H1 (cell line): ENCODE measurements around the gene CDC42EP5. TPM values are rescaled to one million over a fixed set of nuclear protein-coding genes. Genes with fewer than 3 reads are reported as not detected.

Experiments used
- CTCF ChIA-PET: fragments of 300-600 bp; sonication (Branson Sonifier 250); formaldehyde crosslinking; loops from one replicate; lab custom pipeline; 2021; ENCODE audit not compliant: partially characterized antibody; lab: Charles Lee
- POLR2A ChIA-PET: fragments of 300-600 bp; sonication (Branson Sonifier 250); formaldehyde crosslinking; loops from one replicate; lab custom pipeline; 2021; ENCODE audit warnings: inconsistent platforms; ENCODE audit not compliant: partially characterized antibody; lab: Charles Lee
- DNase-seq, 2 experiments: peaks; one replicate each; pipeline versions ENCODE4 v3.0.0 to v3.0.0-alpha.2; 2010 to 2022; ENCODE audit warnings: low spot score in 2 of 2, low read depth in 1 of 2, mixed read lengths in 1 of 2
- FAIRE-seq: peaks from 2 replicates; lab custom pipeline; 2011; peaks lifted over from hg19 to GRCh38; lab: Jason Lieb, UNC
- H2AFZ ChIP-seq: 2 replicates; pipeline ENCODE4 v1.8.1; 2012; ENCODE audit warnings: low read length, inconsistent platforms
- H2AK5ac ChIP-seq: 2 replicates; pipeline ENCODE4 v1.6.1; 2013; ENCODE audit warnings: low read depth, low read length
- H2BK120ac ChIP-seq: replicated peaks from 2 replicates; pipeline ENCODE3; 2013; ENCODE audit warnings: low read depth, low read length, inconsistent platforms
- H2BK12ac ChIP-seq: 2 replicates; pipeline ENCODE4 v1.6.1; 2013; ENCODE audit warnings: low read depth, low read length
- H2BK15ac ChIP-seq: 2 replicates; pipeline ENCODE4 v1.6.1; 2013; ENCODE audit warnings: low read length
- H2BK20ac ChIP-seq: 2 replicates; pipeline ENCODE4 v1.6.1; 2013; ENCODE audit warnings: low read length
- H2BK5ac ChIP-seq: 2 replicates; pipeline ENCODE4 v1.6.1; 2013; ENCODE audit warnings: low read depth, low read length
- H3K14ac ChIP-seq: 2 replicates; pipeline ENCODE4 v1.6.1; 2013; ENCODE audit warnings: inconsistent platforms; ENCODE audit not compliant: insufficient read length
- H3K18ac ChIP-seq: 2 replicates; pipeline ENCODE4 v1.6.1; 2013; ENCODE audit warnings: low read length; ENCODE audit errors: extremely low read depth
- H3K23ac ChIP-seq: 2 replicates; pipeline ENCODE4 v1.6.1; 2013; ENCODE audit warnings: inconsistent platforms; ENCODE audit not compliant: insufficient read length
- H3K23me2 ChIP-seq: 2 replicates; pipeline ENCODE4 v1.6.1; 2013; ENCODE audit warnings: low read depth, low read length
- H3K27ac ChIP-seq: 2 replicates; pipeline ENCODE4 v1.6.1; 2011; ENCODE audit warnings: low read depth, low read length, inconsistent platforms
- H3K27me3 ChIP-seq, 4 experiments: replicated peaks in 1 of 4; 1 replicate in 1 of 4; 2 replicates in 3 of 4; pipeline versions ENCODE4 v1.6.1 to v1.8.1; 2011 to 2013; ENCODE audit warnings: low read length in 3 of 4, mild to moderate bottlenecking in 3 of 4, inconsistent platforms in 2 of 4, mixed read lengths in 2 of 4, moderate library complexity in 1 of 4; ENCODE audit not compliant: control insufficient read depth in 3 of 4, insufficient read depth in 3 of 4; ENCODE audit errors: extremely low read depth in 1 of 4
- H3K36me3 ChIP-seq, 4 experiments: 2 replicates each; pipeline versions ENCODE4 v1.6.1 to v1.8.1; 2011 to 2013; ENCODE audit warnings: mild to moderate bottlenecking in 4 of 4, low read length in 3 of 4, moderate library complexity in 2 of 4, control low read depth in 1 of 4, inconsistent platforms in 1 of 4; ENCODE audit not compliant: insufficient read depth in 4 of 4, control insufficient read depth in 2 of 4
- H3K4ac ChIP-seq: replicated peaks from 2 replicates; pipeline ENCODE3; 2013; ENCODE audit warnings: low read length, low read depth, mixed read lengths, inconsistent platforms; ENCODE audit not compliant: insufficient read length
- H3K4me1 ChIP-seq, 4 experiments: replicated peaks in 1 of 4; 1 replicate in 1 of 4; 2 replicates in 3 of 4; pipeline versions ENCODE4 v1.6.1 to v1.8.1; 2011 to 2013; ENCODE audit warnings: low read length in 3 of 4, inconsistent platforms in 2 of 4, mixed read lengths in 1 of 4; ENCODE audit not compliant: insufficient read depth in 4 of 4, control insufficient read depth in 3 of 4
- H3K4me2 ChIP-seq, 2 experiments: 2 replicates each; pipeline versions ENCODE4 v1.6.1 to v1.8.1; 2011 to 2013; ENCODE audit warnings: low read depth in 2 of 2, low read length in 2 of 2, control low read depth in 1 of 2, inconsistent platforms in 1 of 2, mild to moderate bottlenecking in 1 of 2; ENCODE audit not compliant: insufficient read depth in 1 of 2
- H3K4me3 ChIP-seq, 4 experiments: fragments of 200-600, 300-600 bp in 1 of 4; sonication (generic), shearing (Covaris generic), sonication (Bioruptor Twin) in 1 of 4; 2 replicates each; pipeline versions ENCODE4 v1.5.1 to v1.8.1; 2011 to 2016; ENCODE audit warnings: low read length in 4 of 4, low read depth in 3 of 4, control low read depth in 2 of 4, inconsistent platforms in 2 of 4, mild to moderate bottlenecking in 2 of 4, mixed read lengths in 1 of 4, moderate library complexity in 1 of 4; ENCODE audit not compliant: insufficient read depth in 2 of 4; ENCODE audit errors: extremely low read depth in 1 of 4
- H3K56ac ChIP-seq: replicated peaks from 2 replicates; pipeline ENCODE3; 2013; ENCODE audit warnings: low read depth, mild to moderate bottlenecking, mixed read lengths, low read length, inconsistent platforms; ENCODE audit not compliant: insufficient read length
- H3K79me1 ChIP-seq: 2 replicates; pipeline ENCODE4 v1.6.1; 2013; ENCODE audit warnings: low read depth, low read length, control low read depth
- H3K79me2 ChIP-seq, 2 experiments: 2 replicates each; pipeline versions ENCODE4 v1.6.1 to v1.8.1; 2012 to 2013; ENCODE audit warnings: low read length in 2 of 2, mild to moderate bottlenecking in 2 of 2, inconsistent platforms in 1 of 2; ENCODE audit not compliant: insufficient read depth in 2 of 2, control insufficient read depth in 1 of 2
- H3K9ac ChIP-seq, 4 experiments: replicated peaks in 1 of 4; 1 replicate in 1 of 4; 2 replicates in 3 of 4; pipeline versions ENCODE4 v1.6.1 to v1.8.1; 2011 to 2013; ENCODE audit warnings: low read depth in 3 of 4, low read length in 3 of 4, control low read depth in 2 of 4, mild to moderate bottlenecking in 2 of 4, moderate library complexity in 2 of 4, inconsistent platforms in 1 of 4; ENCODE audit errors: extremely low read depth in 1 of 4
- H3K9me3 ChIP-seq, 2 experiments: 2 replicates each; pipeline versions ENCODE4 v1.6.1 to v1.8.1; 2012 to 2013; ENCODE audit warnings: mild to moderate bottlenecking in 2 of 2, moderate library complexity in 2 of 2, control low read depth in 1 of 2, inconsistent platforms in 1 of 2, low read depth in 1 of 2, low read length in 1 of 2, mixed read lengths in 1 of 2; ENCODE audit not compliant: insufficient read depth in 2 of 2
- H4K20me1 ChIP-seq, 2 experiments: replicated peaks in 1 of 2; 2 replicates each; pipeline versions ENCODE3 to v1.8.1; 2011 to 2013; ENCODE audit warnings: inconsistent platforms in 2 of 2, low read length in 2 of 2, mild to moderate bottlenecking in 1 of 2; ENCODE audit not compliant: insufficient read depth in 2 of 2, control insufficient read depth in 1 of 2
- H4K5ac ChIP-seq: 2 replicates; pipeline ENCODE4 v1.6.1; 2013; ENCODE audit warnings: low read length, low read depth, mixed read lengths, inconsistent platforms; ENCODE audit not compliant: insufficient read length
- H4K8ac ChIP-seq: 2 replicates; pipeline ENCODE4 v1.8.0; 2013; ENCODE audit warnings: mild to moderate bottlenecking, moderate library complexity, low read length, inconsistent platforms; ENCODE audit not compliant: insufficient read depth; ENCODE audit errors: extremely low read depth
- H4K91ac ChIP-seq: replicated peaks from 2 replicates; pipeline ENCODE3; 2013; ENCODE audit warnings: low read length, mixed read lengths, inconsistent platforms; ENCODE audit not compliant: insufficient read length
- CBX5 ChIP-seq: fragments of 300-800, 300-1000 bp; sonication (generic); IDR thresholded peaks from 2 replicates; pipeline ENCODE4 v1.7.1; 2016; ENCODE audit warnings: antibody characterized with exemption, low read length, low read depth
- CREB1 ChIP-seq: IDR thresholded peaks from 2 replicates; pipeline ENCODE4 v1.6.1; 2012; ENCODE audit warnings: inconsistent platforms
- POLR2AphosphoS5 ChIP-seq: IDR thresholded peaks from 2 replicates; pipeline ENCODE4 v1.6.1; 2011; ENCODE audit warnings: low read depth, low read length
- RAD21 ChIP-seq, 2 experiments: IDR thresholded peaks in 1 of 2; conservative IDR thresholded peaks in 1 of 2; 2 replicates each; pipeline ENCODE4 v1.6.1; 2011; ENCODE audit warnings: low read depth in 2 of 2, low read length in 2 of 2, improper control_type of control experiment in 1 of 2, inconsistent platforms in 1 of 2, mild to moderate bottlenecking in 1 of 2, moderate library complexity in 1 of 2
- RNF2 ChIP-seq: fragments of 200-900, 300-1000 bp; sonication (generic); IDR thresholded peaks from 2 replicates; pipeline ENCODE4 v1.7.1; 2016; ENCODE audit warnings: borderline replicate concordance, low read depth, mild to moderate bottlenecking, antibody characterized with exemption, low read length; ENCODE audit not compliant: poor library complexity, severe bottlenecking; ENCODE audit errors: missing control alignments
- SIX5 ChIP-seq: IDR thresholded peaks from 2 replicates; pipeline ENCODE4 v1.6.1; 2011; ENCODE audit warnings: mild to moderate bottlenecking, low read depth, low read length
- SP2 ChIP-seq: IDR thresholded peaks from 2 replicates; pipeline ENCODE4 v1.6.1; 2012; ENCODE audit warnings: mild to moderate bottlenecking, low read length, inconsistent platforms
- WGBS, 2 experiments: shearing (Covaris generic) in 1 of 2; methylation state at CpG; one replicate each; pipeline versions ENCODE4 v1.1.6 to v1.1.7; 2013 to 2015; ENCODE audit warnings: low lambda C conversion rate in 2 of 2, mixed read lengths in 2 of 2, inconsistent platforms in 1 of 2, low coverage in 1 of 2, missing lambda C conversion rate in 1 of 2; ENCODE audit not compliant: insufficient replicate concordance in 2 of 2, insufficient coverage in 1 of 2, insufficient read length in 1 of 2; ENCODE audit errors: extremely low coverage in 1 of 2, missing lambda C conversion rate in 1 of 2; 5-methylcytosine and 5-hydroxymethylcytosine counted together
- polyA plus RNA-seq, 7 experiments: library from polyadenylated mRNA; depleted of rRNA in 3 of 7; stranded (reverse) in 5 of 7; unstranded in 2 of 7; fragments of >200 nt in 5 of 7; fragments of 200-250 nt in 2 of 7; gene quantifications; 1 replicate in 5 of 7; 2 replicates in 1 of 7; 4 replicates in 1 of 7; pipeline versions ENCODE4 v1.2.1 to v1.2.3, GENCODE V29; 2011 to 2013; ENCODE audit warnings: missing spikeins in 2 of 7, mixed read lengths in 2 of 7
- total RNA-seq: library from RNA; stranded (reverse); fragmentation: NEBNext Ultra II Directional; extraction: Animal tissue kit (Norgen Biotek cat#: 25700); gene quantifications from 2 replicates; pipeline ENCODE4 v1.2.1, GENCODE V29; 2021

Gene CDC42EP5
- total and polyA plus RNA-seq, 2 of the 8 experiments (the other 6 are each of a cell fraction or from before 2014, with no cell fraction given) = 1.8 to 2.1 TPM

DNA sequence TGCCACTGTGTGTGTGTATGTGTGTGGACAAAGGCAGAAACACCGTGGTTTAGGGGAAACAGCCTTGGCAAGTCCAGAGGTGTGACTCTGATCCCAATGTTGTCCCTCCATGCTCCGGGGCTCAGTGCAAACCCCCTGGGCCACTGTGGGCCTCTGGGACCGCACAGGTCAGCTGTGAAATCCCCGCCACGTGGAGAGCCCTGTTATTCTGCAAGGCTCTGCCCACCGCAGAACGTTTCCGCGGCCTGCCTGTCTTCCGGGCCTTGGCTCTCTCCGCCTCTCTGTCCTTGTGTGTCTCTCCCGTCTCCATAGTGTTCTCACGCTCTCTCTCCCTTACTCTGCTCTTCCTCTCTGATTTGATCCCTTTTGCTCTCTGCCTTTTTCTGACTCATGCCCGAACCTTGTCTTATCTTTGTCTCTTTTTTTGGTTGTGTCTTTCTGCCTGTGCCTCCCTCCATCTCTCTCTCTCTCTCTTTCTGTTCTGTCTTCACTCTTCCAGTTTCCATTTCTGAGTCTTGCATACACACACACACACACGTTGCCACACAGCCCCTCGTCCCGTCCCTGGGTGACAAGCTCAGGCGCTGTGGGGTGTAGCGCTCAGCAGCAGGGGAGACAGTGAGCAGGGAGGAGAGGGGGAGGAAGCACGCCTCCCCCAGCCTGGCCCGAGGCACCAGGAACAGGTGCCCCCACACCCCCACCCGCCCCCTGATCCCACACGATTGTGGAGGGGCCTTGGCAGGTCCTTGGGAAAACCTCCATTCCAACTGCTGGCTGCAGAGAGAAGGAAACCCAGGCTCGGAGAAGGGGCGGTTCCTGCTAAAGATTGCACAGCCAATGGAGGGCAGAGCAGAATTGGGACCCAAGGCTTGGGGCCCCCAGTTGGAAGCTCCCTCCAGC is 54.8 kb downstream of the CDC42EP5 start:
- Histone ChIP-seq H3K9ac (no peak overlapping the region), H3K9me3 (peaks cover 0 to 6% of the 10 kb centered on the region in 2 experiments; a peak in 1 of 4 replicates), H3K79me2 (peaks cover 7 to 8% of the 10 kb centered on the region in 2 experiments; a peak in 2 of 4 replicates), H3K23me2 (peaks cover 26% of the 10 kb centered on the region), H3K18ac (peak overlapping the region; percentile 90), H2BK5ac (peak overlapping the region; percentile 90), H3K4me3 (no peak overlapping the region), H3K4ac (peak overlapping the region; percentile 80), H3K14ac (no peak overlapping the region), H3K23ac (no peak overlapping the region), H3K4me1 (peaks cover 15 to 50% (median 38%) of the 10 kb centered on the region in 4 experiments), H2AK5ac (peak overlapping the region; percentile 100), H4K20me1 (peaks cover 0 to 7% of the 10 kb centered on the region in 2 experiments), H2BK20ac (peak overlapping the region; percentile 94), H4K91ac (peak overlapping the region; percentile 83), H3K27me3 (peaks cover 6 to 25% (median 21%) of the 10 kb centered on the region in 4 experiments), H3K79me1 (peaks cover 16% of the 10 kb centered on the region), H2BK120ac (peak overlapping the region; percentile 2), H2AFZ (no peak overlapping the region), H3K36me3 (peaks cover 0 to 13% (median 0%) of the 10 kb centered on the region in 4 experiments; a peak in 4 of 8 replicates), H2BK12ac (peak overlapping the region; percentile 97; the same call in 1 of the 2 replicates), H3K56ac (no peak overlapping the region), H3K4me2 (peak overlapping the region; percentile 47 to 83), H4K5ac (peak overlapping the region; percentile 12), H3K27ac (no peak overlapping the region), H2BK15ac (peak overlapping the region; percentile 89), H4K8ac (no peak overlapping the region; the same call in 1 of the 2 replicates)
- FAIRE-seq = no peak
- peak in 1 of 2 experiments; percentile 50 for DNase-seq
- 75% methylated on average over 20 of the region's 25 CpGs; no CpG with 5 or more reads in 1 of the 2 experiments for WGBS, 2 experiments
- ChIA-PET CTCF (interaction anchor here (4.0 to 4.9 kb wide), 3 partner anchors 12 to 28 kb away, joined by 26 to 58 read pairs (median 35); no protein-coding TSS in a partner anchor), POLR2A (interaction anchor here (0.6 to 5.6 kb wide), 5 partner anchors 16 to 218 kb away, joined by 3 to 133 read pairs (median 14); partner anchors contain the start of gene LENG8)
- TF ChIP-seq CBX5 (no peak), POLR2AphosphoS5 (no peak), RAD21 (IDR thresholded peaks at IDR 0.05 in 1 of 2, conservative IDR thresholded peaks at IDR 0.05 in 1 of 2; ENCODE audit: low read depth in 2 of 2, low read length in 2 of 2) (no peak), RNF2 (no peak), SP2 (no peak), CREB1 (no peak), SIX5 (no peak)
